RWPE2 (cell line): ENCODE measurements around the gene CEMIP.
A peak's percentile ranks its signal among the peaks of the same experiment; 100 is the strongest.

ENCODE experiments used
- ATAC-seq: fragments of 200-7000 bp; cut with Tn5 transposase; 3 replicates; pipeline ENCODE4 v1.9.1; 2021; ENCODE audit warnings: low read depth
- DNase-seq: peaks from one replicate; pipeline ENCODE4 v3.0.0-alpha.2; 2020; ENCODE audit warnings: low spot score
- H3K27ac ChIP-seq: fragments of 450-650 bp; 2 replicates; pipeline ENCODE4 v1.5.1; 2017; ENCODE audit warnings: mild to moderate bottlenecking; ENCODE audit not compliant: poor library complexity, severe bottlenecking
- H3K27me3 ChIP-seq: fragments of 250-450 bp; sonication (Bioruptor Pico); 2 replicates; pipeline ENCODE4 v1.5.1; 2021; ENCODE audit warnings: mild to moderate bottlenecking, moderate library complexity; ENCODE audit not compliant: insufficient read depth, poor library complexity, severe bottlenecking
- H3K36me3 ChIP-seq: fragments of 250-450 bp; sonication (Bioruptor Pico); 2 replicates; pipeline ENCODE4 v1.5.1; 2020; ENCODE audit warnings: low read depth, mild to moderate bottlenecking, moderate library complexity
- H3K4me1 ChIP-seq: fragments of 250-450 bp; sonication (Bioruptor Pico); 2 replicates; pipeline ENCODE4 v1.5.1; 2021; ENCODE audit warnings: mild to moderate bottlenecking, moderate library complexity; ENCODE audit not compliant: insufficient read depth, poor library complexity, severe bottlenecking
- H3K4me3 ChIP-seq: fragments of 250-450 bp; sonication (Bioruptor Pico); 2 replicates; pipeline ENCODE4 v1.5.1; 2021; ENCODE audit warnings: mild to moderate bottlenecking, moderate library complexity; ENCODE audit not compliant: severe bottlenecking
- H3K9me3 ChIP-seq: fragments of 250-450 bp; sonication (Bioruptor Pico); 2 replicates; pipeline ENCODE4 v1.5.1; 2021; ENCODE audit warnings: mild to moderate bottlenecking, moderate library complexity; ENCODE audit not compliant: severe bottlenecking
- TF ChIP-seq, protein P1 (sequence below): fragments of 450-650 bp; IDR thresholded peaks from one replicate; pipeline ENCODE4 v1.5.1; 2017; ENCODE audit warnings: mild to moderate bottlenecking, moderate library complexity; ENCODE audit not compliant: poor library complexity, severe bottlenecking

Gene CEMIP

DNA sequence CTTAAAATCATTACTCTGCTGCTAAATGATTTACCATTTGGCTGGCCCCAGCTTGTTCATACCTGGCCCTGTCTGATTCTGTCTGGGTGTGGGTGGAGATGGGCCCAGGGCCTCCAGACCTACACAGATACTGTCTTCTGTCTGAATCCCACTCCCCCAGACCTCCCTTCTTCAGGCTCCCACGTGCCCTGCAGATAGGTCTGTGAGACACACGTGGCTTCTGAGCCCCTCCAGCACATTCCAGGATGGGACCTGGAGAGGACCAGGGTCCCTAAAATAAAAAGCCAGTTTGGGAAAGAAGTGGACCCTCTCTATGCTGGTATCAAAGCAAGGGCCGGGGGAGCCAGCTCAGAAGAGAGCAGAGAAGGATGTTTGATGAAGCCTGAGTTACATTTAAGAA lies 14.6 kb upstream of the CEMIP start:
- Histone ChIP-seq H3K4me3 (no peak overlapping the region), H3K36me3 (no peaks in the 10 kb centered on the region), H3K4me1 (no peaks in the 10 kb centered on the region), H3K9me3 (no peaks in the 10 kb centered on the region), H3K27ac (no peak overlapping the region), H3K27me3 (no peaks in the 10 kb centered on the region)
- TF ChIP-seq, protein P1, sequence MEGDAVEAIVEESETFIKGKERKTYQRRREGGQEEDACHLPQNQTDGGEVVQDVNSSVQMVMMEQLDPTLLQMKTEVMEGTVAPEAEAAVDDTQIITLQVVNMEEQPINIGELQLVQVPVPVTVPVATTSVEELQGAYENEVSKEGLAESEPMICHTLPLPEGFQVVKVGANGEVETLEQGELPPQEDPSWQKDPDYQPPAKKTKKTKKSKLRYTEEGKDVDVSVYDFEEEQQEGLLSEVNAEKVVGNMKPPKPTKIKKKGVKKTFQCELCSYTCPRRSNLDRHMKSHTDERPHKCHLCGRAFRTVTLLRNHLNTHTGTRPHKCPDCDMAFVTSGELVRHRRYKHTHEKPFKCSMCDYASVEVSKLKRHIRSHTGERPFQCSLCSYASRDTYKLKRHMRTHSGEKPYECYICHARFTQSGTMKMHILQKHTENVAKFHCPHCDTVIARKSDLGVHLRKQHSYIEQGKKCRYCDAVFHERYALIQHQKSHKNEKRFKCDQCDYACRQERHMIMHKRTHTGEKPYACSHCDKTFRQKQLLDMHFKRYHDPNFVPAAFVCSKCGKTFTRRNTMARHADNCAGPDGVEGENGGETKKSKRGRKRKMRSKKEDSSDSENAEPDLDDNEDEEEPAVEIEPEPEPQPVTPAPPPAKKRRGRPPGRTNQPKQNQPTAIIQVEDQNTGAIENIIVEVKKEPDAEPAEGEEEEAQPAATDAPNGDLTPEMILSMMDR, result no peak
- DNase-seq (no peak), ATAC-seq (no peak)

DNA sequence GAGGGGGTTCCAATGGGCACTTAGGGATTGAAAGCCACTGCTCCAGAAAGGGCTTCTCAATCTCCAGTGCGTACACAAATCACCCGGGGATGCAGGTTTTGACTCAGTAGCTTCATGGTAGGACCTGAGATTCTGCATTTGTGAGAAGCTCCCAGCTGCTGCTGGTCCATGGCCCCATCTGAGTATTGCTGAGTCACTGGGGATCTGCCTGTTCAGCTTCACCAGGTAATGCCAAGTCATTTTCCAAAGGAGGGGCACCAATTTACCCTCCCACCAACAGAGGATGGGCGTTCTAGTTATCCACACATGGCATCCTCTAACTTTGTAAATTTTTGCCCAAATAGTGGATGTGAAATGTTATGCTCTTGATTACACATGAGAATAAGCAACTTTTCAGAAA lies 12.9 kb upstream of the CEMIP start:
- H3K27ac ChIP-seq, result no peak overlapping the region
- no peaks in the 10 kb centered on the region for H3K9me3 ChIP-seq
- ATAC-seq, result no peak
- DNase-seq, result no peak
- no peak overlapping the region for H3K4me3 ChIP-seq
- no peaks in the 10 kb centered on the region for H3K27me3 ChIP-seq
- TF ChIP-seq, protein P1, result no peak
- H3K4me1 ChIP-seq, result no peaks in the 10 kb centered on the region
- no peaks in the 10 kb centered on the region for H3K36me3 ChIP-seq

DNA sequence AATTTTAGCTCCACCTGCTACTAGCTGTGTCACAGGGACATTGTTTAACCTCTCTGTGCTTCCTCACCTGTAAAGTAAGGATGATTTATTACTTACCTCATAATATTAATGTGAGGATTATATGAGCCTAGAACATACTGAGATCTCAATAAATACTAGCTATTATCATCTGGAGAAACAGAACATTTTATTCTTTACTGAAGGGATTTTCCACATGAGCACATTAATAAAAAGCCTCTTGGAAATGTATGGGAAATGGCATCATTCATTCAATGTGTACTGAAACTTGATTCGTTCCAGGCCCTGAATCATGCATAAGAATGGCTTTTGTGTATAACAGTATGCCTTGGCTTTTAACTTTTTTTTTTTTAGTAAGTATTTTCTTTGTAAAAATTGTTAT lies 11.0 kb upstream of the CEMIP start:
- no peak for DNase-seq
- no peak overlapping the region for H3K4me3 ChIP-seq
- H3K27ac ChIP-seq, result no peak overlapping the region
- H3K27me3 ChIP-seq, result no peaks in the 10 kb centered on the region
- no peaks in the 10 kb centered on the region for H3K36me3 ChIP-seq
- 0 out of 3 replicates have a peak, but pooled peaks have one; percentile 17 for ATAC-seq
- H3K9me3 ChIP-seq, result no peaks in the 10 kb centered on the region
- no peaks in the 10 kb centered on the region for H3K4me1 ChIP-seq
- TF ChIP-seq, protein P1, result no peak

DNA sequence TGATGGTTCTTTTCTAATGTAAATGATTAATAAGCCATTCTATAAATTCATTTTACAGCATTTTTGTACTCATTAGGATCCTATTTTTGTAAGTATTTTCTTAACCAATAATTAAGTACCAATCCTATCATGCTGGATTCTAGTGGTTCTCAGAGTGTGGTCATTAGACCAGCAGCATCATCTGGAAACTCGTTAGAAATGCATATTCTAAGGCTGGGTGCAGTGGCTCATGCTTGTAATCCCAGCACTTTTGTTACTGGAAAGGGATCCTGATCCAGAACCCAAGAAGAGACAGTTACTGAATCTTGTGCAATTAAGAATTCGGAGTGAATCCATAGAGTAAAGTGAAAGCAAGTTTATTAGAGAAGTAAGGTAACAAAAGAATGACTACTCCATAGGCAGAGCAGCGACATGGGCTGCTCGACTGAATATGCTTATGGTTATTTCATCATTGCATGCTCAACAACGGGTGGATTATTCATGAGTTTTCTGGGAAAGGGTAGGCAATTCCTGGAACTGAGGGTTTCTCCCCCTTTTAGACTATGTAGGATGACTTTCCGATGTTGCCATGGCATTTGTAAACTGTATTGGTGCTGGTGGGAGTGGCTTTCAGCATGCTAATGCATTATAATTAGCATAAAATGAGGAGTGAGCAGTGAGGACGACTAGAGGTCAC lies 9.9 kb upstream of the CEMIP start:
- H3K9me3 ChIP-seq, result no peaks in the 10 kb centered on the region
- H3K36me3 ChIP-seq, result no peaks in the 10 kb centered on the region
- DNase-seq, result no peak
- no peak overlapping the region for H3K27ac ChIP-seq
- H3K4me1 ChIP-seq, result no peaks in the 10 kb centered on the region
- TF ChIP-seq, protein P1, result no peak
- no peak overlapping the region for H3K4me3 ChIP-seq
- H3K27me3 ChIP-seq, result no peaks in the 10 kb centered on the region
- no peak for ATAC-seq
